ENCODE data around the gene ACTN2.

ACTN2 gene

DNA sequence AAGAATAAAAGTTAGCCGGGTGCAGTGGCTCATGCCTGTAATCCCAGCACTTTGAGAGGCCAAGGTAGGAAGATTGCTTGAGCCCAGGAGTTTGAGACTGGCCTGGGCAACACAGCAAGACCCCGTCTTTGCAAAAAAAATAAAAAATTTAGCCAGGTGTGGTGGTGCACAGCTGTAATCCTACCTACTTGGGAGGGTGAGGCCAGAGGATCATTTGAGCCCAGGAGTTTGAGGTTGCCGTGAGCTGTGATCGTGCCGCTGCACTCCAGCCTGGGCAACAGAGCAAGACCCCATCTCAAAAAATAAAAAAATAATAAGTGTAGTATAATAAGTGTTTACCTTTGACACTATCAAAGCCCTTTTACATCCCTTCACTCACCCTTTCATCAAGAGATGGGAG lies 5.0 kb downstream of the ACTN2 start:
- no peak for DNase-seq (ENCODE audit: low read depth in 2 of 2)

DNA sequence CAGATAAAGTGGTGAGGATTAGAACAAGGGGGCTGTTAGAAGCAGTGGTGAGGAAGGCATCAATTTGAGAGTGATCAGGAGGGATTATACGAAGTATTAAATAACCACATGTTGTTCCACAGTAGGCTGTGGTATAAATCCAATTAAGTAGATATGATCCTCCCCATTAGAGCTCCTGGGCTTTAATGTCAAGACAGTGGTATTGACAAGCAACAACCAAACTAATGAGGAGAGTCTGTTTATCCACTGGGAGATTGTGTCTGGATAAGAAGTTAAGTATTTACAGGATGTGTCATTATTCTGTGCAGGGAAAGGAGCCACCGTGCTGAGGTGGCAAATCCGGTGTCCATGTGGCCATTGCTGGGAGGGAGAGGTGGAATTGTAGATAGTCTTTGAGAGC lies 5.8 kb downstream of the ACTN2 start:
- DNase-seq (ENCODE audit: low read depth in 2 of 2): no peak

DNA sequence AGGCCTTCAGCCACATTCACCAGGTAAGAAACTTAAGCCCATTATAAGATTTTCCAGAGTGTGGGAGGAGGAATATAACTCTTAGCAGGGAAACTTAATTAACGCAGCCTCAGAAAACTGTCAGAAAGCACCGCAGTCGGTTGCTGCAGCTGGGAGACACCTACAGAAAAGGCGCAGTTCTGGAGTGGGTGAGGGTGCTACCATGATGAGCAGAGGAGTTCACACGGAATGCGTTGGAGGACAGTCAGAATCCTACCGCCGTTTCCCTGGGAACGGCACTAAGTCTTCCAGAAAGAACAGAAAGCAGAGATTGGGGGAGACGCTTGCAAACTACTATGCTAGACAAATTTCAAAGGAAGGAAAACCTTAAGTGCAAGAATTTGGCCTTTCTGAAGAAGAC lies 6.4 kb downstream of the ACTN2 start:
- no peak for DNase-seq (ENCODE audit: low read depth in 2 of 2)

DNA sequence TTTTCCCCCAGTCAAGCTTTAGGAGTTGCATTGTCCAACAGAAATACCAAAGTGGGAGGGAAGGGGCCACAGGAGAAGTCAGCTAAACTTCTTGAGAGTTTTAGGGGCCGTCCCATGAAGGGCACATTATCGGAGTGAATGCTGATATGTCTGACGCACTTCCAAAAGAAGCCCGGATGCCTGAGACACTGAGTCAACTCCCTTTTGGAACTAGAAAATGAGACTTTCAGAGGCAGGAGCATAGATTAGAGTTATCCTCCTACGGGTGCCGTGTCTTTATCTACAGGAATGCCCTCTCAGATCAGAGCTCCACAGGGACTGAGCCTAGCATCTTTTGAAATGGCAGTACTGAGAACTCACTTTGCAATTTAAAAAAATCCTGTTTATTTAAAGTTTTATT lies 13.1 kb downstream of the ACTN2 start:
- no peak for DNase-seq (ENCODE audit: low read depth in 2 of 2)

DNA sequence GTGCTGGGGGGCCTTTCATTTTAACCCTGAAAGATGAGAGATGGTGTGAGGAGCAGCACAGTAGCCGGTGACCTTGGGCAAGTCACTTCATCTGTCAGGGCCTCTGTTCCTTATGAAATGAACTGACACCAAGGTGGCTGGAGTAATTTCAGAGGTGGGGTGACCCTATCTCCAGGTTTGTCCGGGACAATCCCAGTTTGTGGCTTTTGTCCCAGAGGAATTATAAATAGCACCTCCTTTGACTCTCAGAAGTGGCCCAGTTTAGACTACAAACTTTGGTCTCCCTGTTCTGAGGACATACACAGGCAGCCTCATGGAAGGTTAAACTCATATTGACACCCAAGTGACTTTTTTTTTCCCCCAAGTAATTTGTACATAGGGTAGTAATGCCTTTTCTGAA lies 14.6 kb downstream of the ACTN2 start:
- no peak for DNase-seq (ENCODE audit: low read depth in 2 of 2)

DNA sequence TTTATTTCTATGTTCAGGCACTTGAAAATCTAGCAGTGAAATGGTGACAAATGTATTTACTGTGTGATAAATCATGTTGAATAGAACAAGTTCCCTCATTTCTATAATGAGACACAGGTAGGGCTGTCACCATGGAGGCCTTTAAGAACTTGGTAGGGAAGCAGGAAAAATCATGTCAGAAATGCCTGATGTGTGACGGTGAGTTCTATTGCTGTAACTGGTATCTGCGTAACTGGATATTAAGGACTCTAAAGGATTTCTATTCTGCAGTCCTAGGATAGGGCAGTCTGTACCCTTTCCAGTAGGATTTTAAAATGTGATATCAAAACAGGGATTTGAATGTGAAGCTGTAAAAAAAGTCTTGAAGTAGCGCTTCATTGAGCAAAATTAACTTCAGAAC lies 15.5 kb downstream of the ACTN2 start:
- no peak for DNase-seq (ENCODE audit: low read depth in 2 of 2)

DNA sequence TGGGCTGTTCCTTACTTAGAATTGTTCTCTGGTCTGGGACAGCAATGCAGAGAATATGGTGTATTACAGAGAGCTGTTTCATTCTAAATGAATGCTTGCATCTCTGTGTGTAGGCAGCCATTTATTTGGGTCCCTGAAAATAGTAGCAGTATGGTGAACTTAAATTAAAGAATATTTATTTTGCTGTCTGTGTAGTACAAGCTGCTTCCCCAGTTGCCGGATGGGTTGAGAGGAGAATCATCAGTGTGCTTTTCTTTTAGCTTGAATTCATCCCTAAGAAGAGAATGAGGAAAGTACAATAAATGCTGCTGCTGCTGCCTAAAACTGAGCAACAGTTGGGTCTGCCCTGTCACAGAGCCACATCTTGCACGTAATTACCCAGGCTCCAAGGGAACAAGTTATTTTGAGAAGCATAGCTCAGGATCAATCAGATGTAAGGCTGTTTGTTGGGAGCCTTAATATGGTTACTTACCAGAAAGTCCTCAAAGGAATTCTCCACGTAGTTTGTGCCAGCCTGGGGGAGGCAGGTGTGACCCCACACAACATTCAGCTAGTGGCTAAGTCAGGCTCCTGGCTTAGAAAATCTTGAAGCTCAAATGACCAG lies 16.6 kb downstream of the ACTN2 start:
- DNase-seq (ENCODE audit: low read depth in 2 of 2): no peak

DNA sequence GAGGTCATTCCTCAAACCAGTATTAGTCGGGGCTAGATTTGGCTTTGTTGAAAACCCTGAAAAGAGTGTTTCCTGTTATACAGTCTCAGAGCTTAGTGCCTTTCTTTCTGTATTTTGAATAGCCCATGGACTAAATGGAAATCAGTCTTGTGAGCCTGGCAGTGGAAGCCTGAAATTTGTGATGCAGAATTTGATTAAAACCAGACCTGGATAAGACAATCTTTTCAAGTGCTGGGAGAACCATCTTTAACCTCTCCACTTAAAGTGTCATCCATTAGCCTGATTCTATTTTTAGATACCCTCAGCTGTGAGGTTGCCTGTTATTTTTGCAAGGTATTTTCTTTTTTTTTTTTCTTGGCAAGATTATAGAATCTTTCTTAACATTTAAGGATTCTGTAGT lies 19.5 kb downstream of the ACTN2 start:
- DNase-seq (ENCODE audit: low read depth in 2 of 2): no peak

DNA sequence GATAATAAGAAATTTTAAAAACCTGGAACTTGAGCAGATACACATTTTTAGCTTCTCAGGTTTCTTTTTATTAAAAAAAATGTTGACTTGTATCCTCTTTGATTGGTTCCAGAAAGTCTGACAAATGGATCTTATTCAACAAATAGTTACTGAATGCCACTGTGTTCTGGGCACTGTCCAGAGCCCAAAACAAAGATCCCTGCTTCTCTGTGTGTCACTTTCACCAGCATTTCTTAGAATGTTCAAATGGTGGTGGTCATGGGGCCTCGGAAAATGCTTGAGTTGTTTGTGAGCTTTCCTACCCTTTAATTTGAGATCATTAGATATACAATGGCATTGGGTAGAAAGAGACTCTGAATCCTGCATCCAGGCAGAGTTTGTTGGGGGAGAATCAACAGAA lies 19.9 kb downstream of the ACTN2 start:
- DNase-seq (ENCODE audit: low read depth in 2 of 2): no peak

DNA sequence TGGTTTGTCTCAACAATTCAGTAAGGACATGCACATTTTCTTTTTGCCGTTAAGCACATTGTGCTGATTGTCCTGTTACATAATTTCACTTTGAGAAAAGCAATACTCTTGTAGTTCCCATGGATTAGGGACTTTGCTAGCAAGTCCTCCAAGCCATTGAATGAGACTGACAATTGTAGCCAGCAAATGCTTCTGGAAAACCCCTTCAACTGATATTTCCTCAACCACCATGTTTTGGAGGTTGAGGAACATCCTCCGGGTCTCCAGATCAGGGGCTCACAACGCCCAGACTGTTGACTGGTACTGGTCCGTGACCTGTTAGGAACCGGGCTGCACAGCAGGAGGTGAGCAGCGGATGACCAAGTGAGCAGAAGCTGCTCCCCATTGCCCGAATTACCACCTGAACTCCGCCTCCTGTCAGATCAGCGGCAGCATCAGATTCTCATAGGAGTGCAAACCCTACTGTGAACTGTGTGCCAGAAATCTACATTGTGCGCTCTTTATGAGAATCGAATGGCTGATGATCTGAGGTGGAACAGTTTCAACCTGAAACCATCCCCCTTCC lies 24.1 kb downstream of the ACTN2 start:
- no peak for DNase-seq (ENCODE audit: low read depth in 2 of 2)

DNA sequence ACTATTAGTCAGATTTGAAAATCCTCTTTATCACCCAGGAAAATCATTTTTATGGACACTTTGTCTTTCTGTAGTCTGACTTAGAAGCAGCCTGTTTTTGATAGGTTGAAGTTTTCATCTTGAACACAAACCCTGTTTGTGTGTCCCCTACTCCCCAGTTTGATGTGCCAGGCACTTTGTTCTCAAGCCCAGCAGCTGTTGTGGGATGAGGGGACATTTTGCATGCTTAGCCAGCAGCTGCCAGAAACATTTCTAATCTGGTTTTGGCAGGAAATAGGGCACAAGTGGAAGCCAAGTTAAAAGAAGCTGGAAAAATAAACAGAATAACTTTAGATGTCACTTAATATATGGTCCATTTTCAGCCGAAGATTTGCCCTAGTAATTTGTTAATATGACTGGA lies 29.9 kb downstream of the ACTN2 start:
- no peak for DNase-seq (ENCODE audit: low read depth in 2 of 2)

DNA sequence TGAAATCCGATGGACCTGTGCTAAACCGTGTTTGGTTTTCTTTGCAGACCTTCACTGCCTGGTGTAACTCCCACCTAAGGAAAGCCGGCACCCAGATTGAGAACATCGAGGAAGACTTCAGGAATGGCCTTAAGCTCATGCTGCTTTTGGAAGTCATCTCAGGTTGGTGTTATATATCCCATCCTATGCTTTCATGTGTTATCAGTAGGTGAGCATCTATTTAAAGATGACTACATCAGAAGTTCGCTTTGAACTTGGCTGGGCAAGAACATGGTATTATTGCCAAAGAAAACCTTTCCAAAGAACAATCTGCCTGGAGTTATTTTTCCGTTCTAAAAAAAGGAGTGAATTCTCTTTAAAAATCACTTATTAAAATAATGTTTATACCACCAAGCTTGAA lies 31.5 kb downstream of the ACTN2 start:
- DNase-seq (ENCODE audit: low read depth in 2 of 2): no peak

DNA sequence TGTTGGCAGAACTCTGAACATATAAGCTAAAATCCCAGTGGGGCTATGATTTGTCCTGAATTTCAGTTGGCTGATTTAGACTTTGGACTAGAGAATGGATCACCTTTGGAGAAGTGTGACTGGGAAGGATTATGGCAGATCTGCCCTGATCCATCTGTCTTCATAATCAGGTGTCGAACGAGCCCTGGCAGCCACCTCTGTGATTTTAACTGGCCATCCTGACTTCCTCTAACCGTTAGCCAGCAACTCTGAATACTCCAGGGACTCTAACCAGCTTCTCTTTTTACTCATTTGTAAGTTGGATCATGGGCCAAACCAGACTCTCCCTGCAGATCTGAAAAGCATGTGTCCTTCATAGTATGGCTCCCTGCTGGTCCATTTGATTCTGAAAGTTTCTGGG lies 32.0 kb downstream of the ACTN2 start:
- no peak for DNase-seq (ENCODE audit: low read depth in 2 of 2)

DNA sequence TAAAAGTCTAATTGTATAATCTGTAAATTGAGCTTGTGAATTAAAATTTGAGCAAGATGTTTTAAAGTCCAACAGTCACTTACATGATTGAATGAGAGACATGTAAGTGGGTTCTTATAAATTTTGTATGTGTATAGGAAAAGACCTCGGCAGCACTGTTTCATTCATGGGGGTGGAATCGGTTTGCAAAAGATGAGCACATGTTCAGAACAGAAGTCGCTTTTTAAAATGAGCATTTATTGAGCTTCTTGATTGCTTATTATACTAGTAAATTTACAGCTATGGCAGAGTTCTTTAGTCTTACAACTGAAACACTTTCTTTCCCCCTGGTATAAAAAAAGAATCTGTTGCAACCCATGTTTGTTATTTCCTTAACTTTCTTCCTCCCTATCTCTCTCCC lies 33.9 kb downstream of the ACTN2 start:
- DNase-seq (ENCODE audit: low read depth in 2 of 2): no peak

DNA sequence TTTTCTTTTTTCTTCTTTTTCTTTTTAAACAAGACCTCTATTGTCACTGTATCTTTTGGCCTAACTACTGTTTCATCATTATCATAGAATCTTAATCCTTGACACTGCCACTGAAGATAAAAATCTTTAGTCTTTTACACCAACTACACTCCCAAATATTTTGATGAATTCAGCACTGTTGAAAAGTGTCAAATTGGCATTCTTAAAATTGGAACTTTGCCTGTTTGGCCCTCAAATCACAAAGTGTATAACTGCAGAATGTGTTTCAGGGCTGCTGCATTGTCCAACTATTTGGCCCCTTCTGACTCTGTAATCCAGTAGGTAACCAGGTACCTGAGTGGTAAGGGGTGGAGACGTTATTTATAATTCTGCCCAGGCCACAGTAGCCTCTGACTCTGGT lies 34.3 kb downstream of the ACTN2 start:
- DNase-seq (ENCODE audit: low read depth in 2 of 2): no peak

DNA sequence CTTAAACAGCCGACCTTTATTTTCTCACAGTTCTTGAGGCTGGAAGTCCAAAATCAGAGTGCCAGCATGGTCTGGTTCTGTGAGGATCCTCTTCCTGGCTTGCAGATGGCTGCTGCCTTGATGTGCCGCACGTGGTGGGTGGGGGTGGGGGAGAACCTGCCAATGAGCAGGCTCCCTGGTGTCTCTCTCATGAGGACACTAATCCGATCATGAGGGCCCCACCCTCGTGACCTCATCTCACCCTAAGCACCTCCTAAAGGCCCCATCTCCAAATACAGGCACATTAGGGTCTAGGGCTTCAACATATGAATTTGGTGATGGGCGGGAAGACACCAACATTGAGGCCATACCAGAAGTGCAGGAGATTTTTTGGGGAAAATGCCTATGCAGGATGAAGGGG lies 37.8 kb downstream of the ACTN2 start:
- DNase-seq (ENCODE audit: low read depth in 2 of 2): no peak

DNA sequence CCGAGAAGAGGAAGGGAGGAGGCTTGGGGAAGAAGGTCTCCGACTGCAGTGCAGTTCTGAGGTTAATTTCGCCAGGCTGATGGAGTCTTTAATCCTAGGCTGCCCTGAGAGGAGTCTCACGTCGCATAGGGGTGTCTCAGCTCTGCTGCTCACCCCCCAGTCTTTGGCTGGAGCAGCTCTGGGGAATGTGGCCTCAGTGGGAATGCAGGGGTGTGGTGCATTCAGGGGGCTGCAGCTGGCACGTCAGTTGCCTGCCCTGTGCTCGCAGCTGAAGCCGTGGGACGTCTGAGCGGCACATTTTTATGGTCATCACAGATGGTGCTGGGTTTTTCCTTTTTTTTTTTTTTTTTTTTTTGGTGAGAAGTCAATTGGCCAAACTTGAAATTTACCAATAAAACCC lies 38.2 kb downstream of the ACTN2 start:
- no peak for DNase-seq (ENCODE audit: low read depth in 2 of 2)

DNA sequence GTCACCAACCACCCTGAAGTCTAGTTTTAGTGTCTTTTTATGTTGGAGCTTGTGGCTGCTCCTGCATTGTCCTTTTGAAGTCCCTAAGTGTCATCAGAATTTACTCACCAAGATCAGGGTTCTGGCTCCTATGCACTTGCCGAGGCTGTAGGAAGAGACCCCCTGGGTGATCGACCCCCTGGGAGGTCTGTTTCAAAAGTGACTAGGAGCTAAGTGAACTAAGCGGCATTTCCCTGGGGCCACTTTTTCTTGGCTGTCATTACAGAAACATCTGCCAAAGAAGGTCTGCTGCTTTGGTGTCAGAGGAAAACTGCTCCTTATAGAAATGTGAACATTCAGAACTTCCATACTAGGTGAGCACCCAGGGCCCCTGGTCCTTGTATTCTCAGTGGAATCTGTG lies 39.4 kb downstream of the ACTN2 start:
- DNase-seq (ENCODE audit: low read depth in 2 of 2): no peak

DNA sequence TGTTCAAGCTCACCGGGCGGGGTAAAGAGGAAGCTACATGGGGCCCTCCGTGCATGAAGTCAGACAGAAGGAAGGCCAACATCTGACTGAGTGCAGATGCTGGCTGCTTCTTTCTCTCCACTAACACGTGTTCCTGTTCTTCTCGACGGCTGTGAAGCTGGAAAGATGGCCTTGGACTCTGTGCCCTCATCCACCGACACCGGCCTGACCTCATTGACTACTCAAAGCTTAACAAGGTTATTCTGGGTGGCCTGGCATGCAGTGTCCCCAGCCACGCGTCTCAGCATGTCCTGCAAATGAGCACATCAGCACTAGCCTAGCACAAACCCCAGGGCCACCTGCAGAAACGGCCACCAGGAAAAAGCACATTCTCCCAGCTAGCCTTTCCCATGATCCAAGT lies 41.2 kb downstream of the ACTN2 start:
- DNase-seq (ENCODE audit: low read depth in 2 of 2): no peak

DNA sequence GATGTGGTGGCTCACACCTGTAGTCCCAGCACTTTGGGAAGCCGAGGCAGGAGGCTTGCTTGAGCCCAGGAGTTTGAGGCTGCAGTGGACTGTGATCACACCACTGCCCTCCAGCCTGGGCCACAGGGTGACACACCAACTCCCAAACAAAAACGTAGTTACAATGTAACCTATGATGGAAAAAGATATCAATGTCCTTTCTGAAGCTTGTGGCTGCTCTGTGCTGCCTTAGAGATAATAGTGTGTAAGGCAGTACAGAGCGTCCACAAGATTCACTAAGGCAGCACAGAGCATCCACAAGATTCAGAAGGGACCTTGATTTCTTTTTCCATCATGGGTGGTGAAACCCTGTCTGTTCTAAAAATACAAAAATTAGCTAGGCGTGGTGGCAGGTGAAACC lies 42.5 kb downstream of the ACTN2 start:
- no peak for DNase-seq (ENCODE audit: low read depth in 2 of 2)

DNA sequence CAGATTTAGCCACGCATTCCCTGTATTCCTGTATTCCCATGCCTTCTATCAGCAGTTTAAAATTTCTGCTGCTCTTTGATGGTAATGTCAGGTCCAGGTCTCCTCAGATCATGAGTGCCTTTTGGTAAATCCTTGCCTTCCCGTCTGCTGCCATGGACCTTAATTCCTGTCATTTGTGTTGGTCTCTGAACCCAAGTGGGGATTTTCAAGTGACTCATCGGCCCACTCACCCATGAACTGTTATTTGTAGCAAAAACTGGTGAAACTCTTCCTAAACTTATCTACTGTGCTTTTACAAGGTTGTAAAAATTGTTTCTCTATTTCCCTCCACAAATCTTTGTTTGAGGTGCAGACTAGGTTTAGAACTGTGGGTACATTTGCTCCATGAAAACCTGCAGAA lies 47.4 kb downstream of the ACTN2 start:
- DNase-seq (ENCODE audit: low read depth in 2 of 2): no peak

DNA sequence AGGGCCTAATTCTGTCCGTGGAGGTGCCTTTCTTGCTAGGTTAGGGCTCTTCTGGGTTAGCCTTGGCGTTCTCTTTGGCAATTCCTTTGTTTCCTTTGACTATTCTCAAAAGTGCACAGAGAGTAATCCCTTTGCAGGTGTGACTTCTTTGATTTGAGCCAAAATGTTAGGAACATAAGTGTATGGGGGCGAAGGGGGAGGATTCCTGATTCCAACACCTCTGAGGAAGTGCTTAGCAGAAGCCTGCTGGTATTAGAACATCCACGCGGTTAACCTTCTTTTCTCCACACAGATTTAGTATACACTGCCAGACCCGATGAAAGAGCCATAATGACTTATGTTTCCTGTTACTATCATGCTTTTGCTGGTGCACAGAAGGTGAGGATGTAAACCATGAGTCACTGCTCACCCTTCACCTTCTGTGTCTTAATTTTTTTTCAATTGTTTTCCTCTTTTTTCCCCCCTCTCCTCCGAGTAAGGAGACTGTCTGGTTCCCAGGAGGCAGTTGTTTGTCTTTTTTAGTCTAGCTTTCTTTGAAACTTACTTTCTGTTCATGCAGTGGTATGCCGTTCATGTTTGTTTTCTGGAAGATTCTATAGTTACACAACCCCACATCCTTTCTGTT lies 48.0 kb downstream of the ACTN2 start:
- DNase-seq (ENCODE audit: low read depth in 2 of 2): no peak

DNA sequence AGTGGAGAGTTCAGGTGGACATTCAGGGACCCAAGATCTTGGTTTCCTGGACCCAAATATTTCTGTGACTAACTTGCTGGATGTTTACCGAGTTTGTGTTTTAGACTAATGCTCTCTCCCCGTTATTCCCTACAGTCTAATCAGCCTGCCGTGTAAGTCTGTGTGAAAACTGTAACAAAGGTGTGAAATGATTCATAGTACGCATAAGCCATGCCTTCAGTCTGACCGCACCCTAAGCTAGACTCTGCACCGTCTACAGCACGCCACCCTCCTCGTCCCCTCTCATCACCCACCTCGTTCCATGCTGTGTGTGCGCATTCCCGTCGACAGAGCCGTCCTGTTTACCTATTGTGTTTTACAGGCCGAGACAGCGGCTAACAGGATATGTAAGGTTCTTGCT lies 50.5 kb downstream of the ACTN2 start:
- DNase-seq (ENCODE audit: low read depth in 2 of 2): no peak

DNA sequence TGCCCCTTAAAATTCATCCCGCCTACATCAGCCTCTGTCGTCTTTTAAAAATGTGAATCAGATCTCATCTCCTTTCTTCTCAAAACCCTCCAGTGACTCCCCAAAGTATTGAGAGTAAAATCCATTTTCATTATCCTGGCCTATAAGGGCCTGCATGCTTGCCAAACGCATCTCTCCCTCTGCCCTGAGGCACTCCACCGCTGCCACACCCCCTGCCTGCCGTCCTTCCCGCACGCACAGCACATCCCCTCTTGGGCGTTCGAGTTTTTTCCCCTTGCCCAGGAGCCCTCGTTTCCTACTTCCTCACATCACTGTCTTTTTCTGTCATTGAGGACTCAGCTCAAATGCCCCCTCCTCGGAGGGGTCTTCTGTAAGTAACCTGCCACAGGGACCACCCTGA lies 55.5 kb downstream of the ACTN2 start:
- DNase-seq (ENCODE audit: low read depth in 2 of 2): no peak

All from activated CD4-positive, alpha-beta T cell treated with anti-CD3 and anti-CD28 coated beads for 24 hours (primary cell).